Esophagus muscularis mucosa (tissue), 4 donors: ENCODE measurements around the gene ZNF438.

Source experiments
- CTCF ChIP-seq, 3 experiments: fragments of 200-600 bp in 2 of 3; fragments of 450-650 bp in 1 of 3; sonication (generic) in 2 of 3; IDR thresholded peaks; one replicate each; pipeline ENCODE4 v1.5.1; 2017 to 2019; ENCODE audit warnings: antibody characterized with exemption in 3 of 3, mild to moderate bottlenecking in 2 of 3, moderate library complexity in 1 of 3
- EP300 ChIP-seq: sonication (generic); formaldehyde crosslinking; IDR thresholded peaks from one replicate; pipeline ENCODE4 v1.6.1; 2017; ENCODE audit warnings: antibody characterized with exemption
- POLR2A ChIP-seq: fragments of 450-650 bp; IDR thresholded peaks from one replicate; pipeline ENCODE4 v1.6.1; 2017; ENCODE audit warnings: antibody characterized with exemption, moderate library complexity, mild to moderate bottlenecking, low read depth
- POLR2AphosphoS5 ChIP-seq, 2 donors: sonication (generic); formaldehyde crosslinking; IDR thresholded peaks; one replicate each; pipeline ENCODE4 v1.6.1; 2017; ENCODE audit warnings: antibody characterized with exemption in 2 of 2

- TF ChIP-seq CTCF (IDR thresholded peaks at IDR 0.05) (no peak), POLR2AphosphoS5 (IDR thresholded peaks at IDR 0.05) (no peak), EP300 (no peak), POLR2A (no peak)
Observed at GRCh38 chr10:30990971-30991646, 40.6 kb downstream of the ZNF438 start.
